Breast epithelium (tissue), 3 donors: ENCODE results near the gene PARD6A.

Experiments
- POLR2A ChIP-seq: fragments of 450-650 bp; IDR thresholded peaks from one replicate; pipeline ENCODE4 v1.6.1; 2016; ENCODE audit warnings: antibody characterized with exemption, mild to moderate bottlenecking, moderate library complexity
- TF ChIP-seq, protein P1 (sequence below), 3 donors: fragments of 450-650 bp; IDR thresholded peaks; one replicate each; pipeline ENCODE4 v1.5.1; 2016 to 2017; ENCODE audit warnings: antibody characterized with exemption in 3 of 3, mild to moderate bottlenecking in 3 of 3, moderate library complexity in 3 of 3

DNA sequence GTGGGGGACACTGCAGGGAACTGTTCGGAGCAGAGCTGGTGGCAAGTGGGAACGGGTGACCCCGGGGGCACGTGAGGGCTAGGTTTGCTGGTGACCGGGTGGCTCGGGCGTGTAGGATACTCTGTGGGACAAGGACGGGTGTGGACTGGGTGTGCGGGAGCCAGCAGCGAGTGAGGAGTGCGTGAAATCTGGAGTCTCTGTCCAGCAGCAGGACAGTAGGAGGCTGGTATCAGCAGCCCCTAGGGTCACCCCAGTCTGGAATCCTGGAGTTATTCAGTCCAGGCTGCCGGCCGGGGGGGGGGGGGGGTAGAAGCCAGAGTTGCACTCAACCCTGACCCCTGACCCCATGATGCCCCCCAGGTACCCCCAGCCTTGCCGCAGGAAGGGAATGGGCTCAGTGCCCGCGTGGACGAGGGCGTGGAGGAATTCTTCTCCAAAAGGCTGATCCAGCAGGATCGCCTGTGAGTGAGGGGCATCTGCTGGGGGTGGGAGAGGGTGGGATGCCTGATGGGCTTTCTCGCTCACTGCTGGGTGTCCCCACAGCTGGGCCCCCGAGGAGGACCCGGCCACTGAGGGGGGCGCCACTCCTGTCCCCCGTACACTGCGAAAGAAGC lies 6.9 kb upstream of the PARD6A start:
- TF ChIP-seq, protein P1, sequence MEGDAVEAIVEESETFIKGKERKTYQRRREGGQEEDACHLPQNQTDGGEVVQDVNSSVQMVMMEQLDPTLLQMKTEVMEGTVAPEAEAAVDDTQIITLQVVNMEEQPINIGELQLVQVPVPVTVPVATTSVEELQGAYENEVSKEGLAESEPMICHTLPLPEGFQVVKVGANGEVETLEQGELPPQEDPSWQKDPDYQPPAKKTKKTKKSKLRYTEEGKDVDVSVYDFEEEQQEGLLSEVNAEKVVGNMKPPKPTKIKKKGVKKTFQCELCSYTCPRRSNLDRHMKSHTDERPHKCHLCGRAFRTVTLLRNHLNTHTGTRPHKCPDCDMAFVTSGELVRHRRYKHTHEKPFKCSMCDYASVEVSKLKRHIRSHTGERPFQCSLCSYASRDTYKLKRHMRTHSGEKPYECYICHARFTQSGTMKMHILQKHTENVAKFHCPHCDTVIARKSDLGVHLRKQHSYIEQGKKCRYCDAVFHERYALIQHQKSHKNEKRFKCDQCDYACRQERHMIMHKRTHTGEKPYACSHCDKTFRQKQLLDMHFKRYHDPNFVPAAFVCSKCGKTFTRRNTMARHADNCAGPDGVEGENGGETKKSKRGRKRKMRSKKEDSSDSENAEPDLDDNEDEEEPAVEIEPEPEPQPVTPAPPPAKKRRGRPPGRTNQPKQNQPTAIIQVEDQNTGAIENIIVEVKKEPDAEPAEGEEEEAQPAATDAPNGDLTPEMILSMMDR (IDR thresholded peaks at IDR 0.05): no peak
- TF ChIP-seq POLR2A: no peak
